Motor neuron (in vitro differentiated cells): ENCODE results near the gene MAN2A2. TPM values are rescaled to one million over a fixed set of nuclear protein-coding genes. Genes with fewer than 3 reads are reported as not detected.
"Not testable (repeated sequence)": the region's sequence is repeated elsewhere in the genome, so short reads cannot be mapped to it uniquely, and the experiment has no call there.

Source experiments
- ATAC-seq, 8 experiments: fragments of 200-7000 bp; cut with Tn5 transposase; replicated peaks in 6 of 8; 2 replicates each; pipeline ENCODE4 v1.8.0; 2021; ENCODE audit warnings: mild to moderate bottlenecking in 8 of 8, moderate library complexity in 8 of 8
- H3K27ac ChIP-seq, 2 donors: fragments of 250-450 bp; sonication (Bioruptor Pico); 2 replicates each; pipeline ENCODE4 v1.9.0; 2021; ENCODE audit warnings: antibody characterized with exemption in 2 of 2, mild to moderate bottlenecking in 2 of 2, moderate library complexity in 1 of 2
- H3K4me1 ChIP-seq, 2 donors: fragments of 250-450 bp; sonication (Bioruptor Pico); replicated peaks in 1 of 2; 2 replicates each; pipeline ENCODE4 v1.6.1; 2021; ENCODE audit warnings: antibody characterized with exemption in 2 of 2, mild to moderate bottlenecking in 2 of 2, moderate library complexity in 1 of 2
- H3K4me3 ChIP-seq, 5 donors: fragments of 250-450 bp; sonication (Bioruptor Pico); 2 replicates each; pipeline ENCODE4 v1.9.0; 2021; ENCODE audit warnings: antibody characterized with exemption in 5 of 5, mild to moderate bottlenecking in 5 of 5, moderate library complexity in 4 of 5
- WGBS, 10 experiments: fragments of 450-650 bp; shearing (Covaris generic); methylation state at CpG; one replicate each; pipeline ENCODE4 v1.0.0; 2022; 5-methylcytosine and 5-hydroxymethylcytosine counted together
- in situ Hi-C, 9 experiments: fragments of 400-800 bp; cut with MboI; loops; one replicate each; pipeline ENCODE4 v1.15.0; 2021; ENCODE audit warnings: low sequenced_read_pairs in 9 of 9, low pct_unique_long_range_greater_than_20kb in 2 of 9; ENCODE audit not compliant: unreplicated experiment in 9 of 9
- total RNA-seq, 8 experiments: library from RNA; unstranded; fragments of 300-600 nt; gene quantifications; 2 replicates each; pipeline versions ENCODE4 v1.2.3 to v1.2.4, GENCODE V29; 2022

The MAN2A2 gene
- total RNA-seq, 8 experiments from 2014 or later, result 7.7 to 37.7 (median 26.0) TPM

DNA sequence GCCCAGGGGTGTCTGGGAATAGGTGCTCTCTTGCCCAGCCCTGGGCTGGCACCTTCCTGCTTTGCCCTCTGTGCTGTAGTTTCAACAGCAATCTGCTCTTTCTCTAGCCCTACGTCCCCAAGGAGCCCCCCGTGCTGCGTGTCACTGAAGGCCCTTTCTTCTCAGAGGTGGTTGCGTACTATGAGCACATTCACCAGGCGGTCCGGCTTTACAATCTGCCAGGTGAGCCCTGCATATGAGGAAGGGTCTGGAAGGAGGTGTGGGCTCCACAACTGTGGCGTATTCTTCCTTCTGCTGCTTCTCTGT lies 9.6 kb downstream of the MAN2A2 start:
- H3K4me1 ChIP-seq, result peaks cover 6 to 12% of the 10 kb centered on the region in 2 donors
- 80 to 100% (median 85%) methylated on average over 1 to 7 of the region's 7 CpGs; no CpG with 5 or more reads in 7 of the 10 experiments for WGBS, 10 experiments
- in situ Hi-C loops, result no loop called here
- no peak overlapping the region for H3K4me3 ChIP-seq
- ATAC-seq, result no peak
- no peak overlapping the region for H3K27ac ChIP-seq

DNA sequence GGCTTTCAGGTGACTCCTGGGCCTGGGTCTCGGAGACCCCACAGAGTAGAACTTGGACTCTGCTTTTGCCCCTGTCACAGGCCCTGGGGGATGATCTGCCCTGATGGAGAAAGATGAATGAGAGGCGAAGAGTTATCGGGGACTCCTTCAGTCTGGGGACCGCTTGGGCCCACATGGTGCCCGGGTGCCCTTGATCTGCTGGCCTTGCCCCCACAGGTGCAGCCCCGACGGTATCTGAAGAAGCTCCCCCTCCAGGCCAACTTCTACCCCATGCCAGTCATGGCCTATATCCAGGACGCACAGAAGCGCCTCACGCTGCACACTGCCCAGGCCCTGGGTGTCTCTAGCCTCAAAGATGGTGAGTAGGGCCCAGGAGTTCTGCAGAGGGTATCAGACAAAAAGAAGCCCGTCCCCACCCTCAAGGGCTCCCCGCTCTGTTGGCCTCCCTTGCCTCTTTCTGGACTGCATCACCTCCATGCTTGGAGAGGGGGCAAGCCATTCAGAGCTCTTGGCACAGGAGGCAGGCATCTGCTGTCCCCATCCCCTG lies 10.4 kb downstream of the MAN2A2 start:
- Histone ChIP-seq H3K4me1 (peaks cover 6 to 12% of the 10 kb centered on the region in 2 donors), H3K4me3 (no peak overlapping the region), H3K27ac (no peak overlapping the region)
- ATAC-seq, result no peak
- in situ Hi-C loops, result no loop called here
- WGBS, 10 experiments, result 67 to 100% (median 93%) methylated on average over 1 to 4 of the region's 12 CpGs; no CpG with 5 or more reads in 4 of the 10 experiments

GRCh38 chr15:90914305-90915080 lies 11.4 kb downstream of the MAN2A2 start:
- in situ Hi-C loops, result no loop called here
- Histone ChIP-seq H3K4me1 (peaks cover 6 to 12% of the 10 kb centered on the region in 2 donors), H3K4me3 (no peak overlapping the region), H3K27ac (no peak overlapping the region)
- ATAC-seq, result no peak
- WGBS, 10 experiments, result 87 to 100% (median 94%) methylated on average over 2 to 13 of the region's 22 CpGs; no CpG with 5 or more reads in 2 of the 10 experiments

- no peak overlapping the region for H3K4me3 ChIP-seq
- H3K4me1 ChIP-seq, result peaks cover 6 to 12% of the 10 kb centered on the region in 2 donors
- ATAC-seq, result peak in 4 of 8 experiments; percentile 6 to 38 (median 26)
- peak overlapping the region in 1 of 2 donors; percentile 62 for H3K27ac ChIP-seq
- 40 to 90% (median 78%) methylated on average over 1 to 7 of the region's 7 CpGs; no CpG with 5 or more reads in 4 of the 10 experiments for WGBS, 10 experiments
- in situ Hi-C loops, result no loop called here
Observed at GRCh38 chr15:90915216-90915807, 12.2 kb downstream of the MAN2A2 start.

DNA sequence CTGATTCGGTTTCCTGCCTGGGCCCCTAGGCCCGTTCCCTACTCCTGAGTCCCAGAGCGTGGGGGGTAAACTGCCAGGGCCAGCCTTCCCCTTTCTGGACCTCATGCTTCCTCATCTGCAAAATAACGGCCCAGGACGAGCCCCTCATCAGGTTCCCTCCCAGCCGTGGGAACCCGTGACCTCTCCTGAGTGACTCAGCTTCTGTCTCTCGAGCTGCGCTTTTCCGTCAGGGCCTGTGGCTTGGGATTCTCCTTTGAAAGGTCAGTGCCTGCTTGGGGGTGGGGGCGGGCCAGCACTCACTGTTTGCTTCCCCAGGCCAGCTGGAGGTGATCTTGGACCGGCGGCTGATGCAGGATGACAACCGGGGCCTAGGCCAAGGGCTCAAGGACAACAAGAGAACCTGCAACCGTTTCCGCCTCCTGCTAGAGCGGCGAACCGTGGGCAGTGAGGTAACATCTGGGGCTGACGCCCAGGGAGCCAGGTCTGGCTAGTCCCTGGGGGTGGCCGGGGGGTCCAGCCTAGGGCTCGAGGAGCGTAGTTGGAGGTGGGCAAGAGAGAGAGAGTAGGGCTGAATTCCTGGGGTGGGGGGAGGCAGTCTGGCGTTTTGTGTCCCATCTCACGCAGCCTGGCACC lies 12.8 kb downstream of the MAN2A2 start:
- Histone ChIP-seq H3K4me1 (peaks cover 6 to 12% of the 10 kb centered on the region in 2 donors), H3K27ac (peak overlapping the region; percentile 46 to 62), H3K4me3 (no peak overlapping the region)
- peak in 5 of 8 experiments; percentile 56 to 91 (median 82) for ATAC-seq
- 20 to 95% (median 73%) methylated on average over 1 to 13 of the region's 25 CpGs; no CpG with 5 or more reads in 3 of the 10 experiments for WGBS, 10 experiments
- in situ Hi-C loops, result no loop called here

DNA sequence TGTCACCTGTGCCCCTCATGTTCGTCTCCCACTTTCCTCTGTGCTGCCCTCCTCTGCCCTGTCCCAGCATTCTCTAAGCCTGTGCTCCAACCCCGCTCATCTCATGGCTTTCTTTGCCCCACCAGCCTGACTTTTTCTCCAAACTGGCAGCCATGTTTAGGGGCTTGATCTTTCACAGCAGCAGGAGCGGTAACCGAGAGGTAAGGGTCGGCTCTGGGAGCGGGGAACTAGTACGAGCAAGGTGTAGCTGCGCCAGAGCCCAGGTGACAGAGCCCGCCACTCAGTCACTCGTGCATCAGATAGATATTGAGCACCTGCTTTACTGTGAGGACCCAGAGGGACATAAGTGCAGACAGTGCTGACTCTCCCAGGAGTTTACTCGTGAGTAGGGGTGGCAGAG lies 13.4 kb downstream of the MAN2A2 start:
- 74 to 100% (median 87%) methylated on average over 1 to 7 of the region's 11 CpGs; no CpG with 5 or more reads in 5 of the 10 experiments for WGBS, 10 experiments
- H3K4me1 ChIP-seq, result peaks cover 6 to 12% of the 10 kb centered on the region in 2 donors
- in situ Hi-C loops, result no loop called here
- no peak overlapping the region for H3K27ac ChIP-seq
- H3K4me3 ChIP-seq, result no peak overlapping the region
- no peak for ATAC-seq

DNA sequence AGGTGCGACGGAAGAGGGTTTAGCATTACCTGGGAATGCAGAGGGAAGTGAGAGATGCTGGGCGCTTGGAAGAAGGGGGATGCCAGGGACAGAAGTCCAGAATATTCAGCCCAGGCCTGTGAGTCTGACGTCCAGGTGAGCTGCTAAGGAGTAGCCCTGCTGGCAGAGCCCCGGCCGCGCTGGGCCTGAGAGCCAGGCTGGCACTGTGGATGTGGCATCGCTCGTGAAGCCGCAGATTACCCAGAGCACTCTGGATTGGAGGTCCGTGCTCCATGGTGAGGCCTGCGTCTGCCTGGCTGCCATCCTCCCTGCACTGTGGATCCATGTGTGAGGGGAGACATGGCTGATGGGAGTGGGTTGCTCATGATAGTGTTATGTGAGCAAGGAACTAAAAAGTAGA lies 14.5 kb downstream of the MAN2A2 start:
- no peak overlapping the region for H3K4me3 ChIP-seq
- H3K4me1 ChIP-seq, result peaks cover 6 to 12% of the 10 kb centered on the region in 2 donors
- WGBS, 10 experiments, result 93 to 100% (median 100%) methylated on average over 2 to 6 of the region's 12 CpGs; no CpG with 5 or more reads in 6 of the 10 experiments
- no peak for ATAC-seq
- no peak overlapping the region for H3K27ac ChIP-seq
- in situ Hi-C loops, result no loop called here

DNA sequence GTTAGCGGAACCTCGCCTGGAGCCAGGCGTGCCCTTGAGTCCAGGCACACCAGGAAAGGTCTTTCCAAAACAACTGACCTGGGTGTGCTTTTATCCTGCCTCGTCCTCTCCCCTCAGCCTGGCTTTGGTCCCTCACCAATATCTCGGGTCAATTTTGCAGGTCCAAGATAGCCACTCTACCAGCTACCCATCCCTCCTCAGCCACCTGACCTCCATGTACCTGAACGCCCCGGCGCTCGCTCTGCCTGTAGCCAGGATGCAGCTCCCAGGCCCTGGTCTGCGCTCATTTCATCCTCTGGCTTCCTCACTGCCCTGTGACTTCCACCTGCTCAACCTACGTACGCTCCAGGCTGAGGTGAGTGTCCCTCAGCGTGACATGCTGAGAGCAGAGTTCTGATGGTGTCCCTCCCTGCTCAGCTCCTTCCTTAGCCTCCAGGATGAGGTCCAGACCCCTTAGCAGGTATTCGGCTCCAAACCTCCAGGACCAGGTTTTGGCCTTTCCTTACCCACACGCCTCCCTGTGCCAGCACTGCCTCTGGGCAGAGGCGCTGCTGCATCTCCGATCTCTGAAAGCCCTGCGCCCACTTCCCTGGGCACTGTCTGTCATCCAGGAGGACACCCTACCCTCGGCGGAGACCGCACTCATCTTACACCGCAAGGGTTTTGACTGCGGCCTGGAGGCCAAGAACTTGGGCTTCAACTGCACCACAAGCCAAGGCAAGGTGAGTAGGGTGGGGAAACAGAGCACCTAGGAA lies 15.1 kb downstream of the MAN2A2 start:
- no peak overlapping the region for H3K27ac ChIP-seq

DNA sequence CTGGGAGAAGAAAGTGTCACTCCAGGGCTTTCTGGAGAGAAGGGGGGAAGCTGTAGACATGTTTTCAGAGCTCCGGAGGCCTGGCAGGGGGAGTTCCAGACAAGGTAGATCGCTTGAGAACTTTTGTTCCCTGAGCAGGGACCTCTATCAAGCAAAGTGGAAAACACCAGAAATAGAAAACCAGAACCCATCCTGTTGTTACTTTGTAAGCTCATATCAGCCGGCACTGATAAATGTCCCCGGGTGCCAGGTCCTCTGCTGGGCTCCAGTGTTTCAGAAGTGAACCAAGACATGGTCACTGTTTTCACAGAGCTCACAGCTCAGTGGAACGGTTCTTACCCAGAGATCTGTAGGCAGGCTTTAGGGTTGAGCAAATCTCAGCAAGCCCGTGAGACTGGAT lies 15.7 kb downstream of the MAN2A2 start:
- no peak overlapping the region for H3K27ac ChIP-seq
- H3K4me3 ChIP-seq, result no peak overlapping the region
- ATAC-seq, result no peak
- in situ Hi-C loops, result no loop called here
- 88 to 100% (median 100%) methylated on average over 1 to 5 of the region's 6 CpGs; no CpG with 5 or more reads in 4 of the 10 experiments for WGBS, 10 experiments
- H3K4me1 ChIP-seq, result peaks cover 6 to 12% of the 10 kb centered on the region in 2 donors

More for the DNA sequence above, 15.1 kb downstream of the MAN2A2 start:
- H3K4me1 ChIP-seq, result peaks cover 6 to 12% of the 10 kb centered on the region in 2 donors
- 83 to 100% (median 98%) methylated on average over 1 to 11 of the region's 23 CpGs; no CpG with 5 or more reads in 2 of the 10 experiments for WGBS, 10 experiments
- no peak overlapping the region for H3K4me3 ChIP-seq
- in situ Hi-C loops, result no loop called here
- no peak for ATAC-seq

- ATAC-seq, result no peak
- no peak overlapping the region for H3K4me3 ChIP-seq
- H3K4me1 ChIP-seq, result no peaks in the 10 kb centered on the region
- in situ Hi-C loops, result no loop called here
- WGBS, 10 experiments, result 86 to 100% (median 92%) methylated on average over 1 to 4 of the region's 4 CpGs; no CpG with 5 or more reads in 1 of the 10 experiments
- H3K27ac ChIP-seq, result no peak overlapping the region
Observed at GRCh38 chr15:90921887-90922286, 18.8 kb downstream of the MAN2A2 start.

- H3K27ac ChIP-seq, H3K4me1 ChIP-seq, H3K4me3 ChIP-seq, in situ Hi-C loops: not testable (repeated sequence)
- WGBS, 10 experiments, result 100% methylated on average over 1 to 4 of the region's 7 CpGs; no CpG with 5 or more reads in 6 of the 10 experiments
- peak in 3 of 8 experiments; percentile 23 to 74 (median 50) for ATAC-seq
Observed at GRCh38 chr15:90922712-90923322, 19.7 kb downstream of the MAN2A2 start.

DNA sequence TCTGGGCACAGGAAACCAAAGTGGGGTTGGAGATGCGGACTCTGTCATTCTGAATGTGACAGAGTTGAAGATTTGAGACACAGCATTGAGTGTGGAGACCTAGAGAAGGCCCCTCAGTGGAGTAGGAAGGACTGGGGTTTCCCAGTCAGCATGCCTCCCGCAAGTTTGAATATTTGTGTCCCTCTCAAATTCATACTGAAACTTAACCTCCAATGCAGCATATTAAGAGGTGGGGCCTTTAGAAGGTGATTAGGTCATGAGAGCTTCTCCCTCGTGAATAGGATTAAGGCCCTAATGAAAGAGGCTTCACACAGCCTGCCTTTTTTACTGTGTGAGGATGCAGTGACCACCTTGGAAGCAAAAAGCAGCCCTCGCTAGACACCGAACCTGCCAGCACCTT lies 21.3 kb downstream of the MAN2A2 start:
- Histone ChIP-seq H3K4me1 (no peaks in the 10 kb centered on the region), H3K27ac (no peak overlapping the region), H3K4me3 (no peak overlapping the region)
- ATAC-seq, result peak in 3 of 8 experiments; percentile 34 to 77 (median 43)
- 58 to 100% (median 94%) methylated on average over 1 to 4 of the region's 5 CpGs; no CpG with 5 or more reads in 2 of the 10 experiments for WGBS, 10 experiments
- in situ Hi-C loops, result no loop called here
